ENCODE data around the gene AGAP1.

The AGAP1 gene

DNA sequence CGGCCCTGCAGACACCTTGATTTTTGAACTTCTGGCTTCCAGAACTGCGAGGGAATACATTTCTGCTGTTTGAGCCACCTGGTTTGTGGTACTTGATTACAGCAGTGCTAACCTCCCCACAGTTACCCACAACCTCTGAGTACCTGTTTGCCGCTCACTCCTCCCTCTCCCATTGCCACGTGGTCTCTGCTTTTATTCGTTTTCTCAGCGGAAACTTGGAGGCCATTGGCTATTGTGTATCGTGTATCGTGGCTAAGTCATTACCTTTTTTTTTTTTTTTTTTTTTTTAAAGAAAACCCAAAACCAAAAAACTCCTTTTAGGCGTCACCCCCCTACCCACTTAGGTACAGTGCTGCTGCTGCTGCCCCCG lies 90.8 kb downstream of the AGAP1 start:
- TF ChIP-seq CTCF (IDR thresholded peaks at IDR 0.05; ENCODE audit: control insufficient read depth, extremely low read depth, insufficient read depth): no peak
- H3K4me3 ChIP-seq (ENCODE audit: low read depth, low read length): no peak overlapping the region
- no peak for DNase-seq (ENCODE audit: low read depth)

DNA sequence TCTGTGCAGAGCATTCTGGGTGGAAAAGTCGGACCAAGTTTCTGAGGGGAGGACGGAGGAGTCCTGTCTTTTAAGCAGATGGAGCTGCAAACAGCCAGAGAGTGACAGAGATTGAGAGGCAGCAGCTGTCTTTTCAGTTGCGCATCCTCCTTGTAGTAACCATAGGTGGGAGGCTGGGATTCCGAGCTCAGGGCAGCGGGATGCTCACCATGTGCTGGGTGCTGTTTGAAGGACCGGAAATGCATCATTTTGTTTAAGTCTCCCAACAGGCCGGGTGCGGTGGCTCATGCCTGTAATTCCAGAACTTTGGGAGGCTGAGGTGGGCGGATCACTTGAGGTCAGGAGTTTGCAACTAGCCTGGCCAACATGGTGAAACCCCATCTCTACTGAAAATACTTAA lies 93.4 kb downstream of the AGAP1 start:
- no peak overlapping the region for H3K4me3 ChIP-seq (ENCODE audit: low read depth, low read length)
- no peak for TF ChIP-seq CTCF (IDR thresholded peaks at IDR 0.05; ENCODE audit: control insufficient read depth, extremely low read depth, insufficient read depth)
- no peak for DNase-seq (ENCODE audit: low read depth)

GRCh38 chr2:235588750-235589149 lies 94.9 kb downstream of the AGAP1 start:
- TF ChIP-seq CTCF (IDR thresholded peaks at IDR 0.05; ENCODE audit: control insufficient read depth, extremely low read depth, insufficient read depth): no peak
- H3K4me3 ChIP-seq (ENCODE audit: low read depth, low read length): no peak overlapping the region
- peak; percentile 61 for DNase-seq (ENCODE audit: low read depth)

- no peak for TF ChIP-seq CTCF (IDR thresholded peaks at IDR 0.05; ENCODE audit: control insufficient read depth, extremely low read depth, insufficient read depth)
- DNase-seq (ENCODE audit: low read depth): no peak
- no peak overlapping the region for H3K4me3 ChIP-seq (ENCODE audit: low read depth, low read length)
Measured at GRCh38 chr2:235591231-235591730, 97.4 kb downstream of the AGAP1 start.

GRCh38 chr2:235591921-235592320 lies 98.1 kb downstream of the AGAP1 start:
- H3K4me3 ChIP-seq (ENCODE audit: low read depth, low read length): no peak overlapping the region
- no peak for DNase-seq (ENCODE audit: low read depth)
- TF ChIP-seq CTCF (IDR thresholded peaks at IDR 0.05; ENCODE audit: control insufficient read depth, extremely low read depth, insufficient read depth): no peak

- H3K4me3 ChIP-seq (ENCODE audit: low read depth, low read length): no peak overlapping the region
- no peak for TF ChIP-seq CTCF (IDR thresholded peaks at IDR 0.05; ENCODE audit: control insufficient read depth, extremely low read depth, insufficient read depth)
- DNase-seq (ENCODE audit: low read depth): no peak
Measured at GRCh38 chr2:235592430-235592829, 98.6 kb downstream of the AGAP1 start.

DNA sequence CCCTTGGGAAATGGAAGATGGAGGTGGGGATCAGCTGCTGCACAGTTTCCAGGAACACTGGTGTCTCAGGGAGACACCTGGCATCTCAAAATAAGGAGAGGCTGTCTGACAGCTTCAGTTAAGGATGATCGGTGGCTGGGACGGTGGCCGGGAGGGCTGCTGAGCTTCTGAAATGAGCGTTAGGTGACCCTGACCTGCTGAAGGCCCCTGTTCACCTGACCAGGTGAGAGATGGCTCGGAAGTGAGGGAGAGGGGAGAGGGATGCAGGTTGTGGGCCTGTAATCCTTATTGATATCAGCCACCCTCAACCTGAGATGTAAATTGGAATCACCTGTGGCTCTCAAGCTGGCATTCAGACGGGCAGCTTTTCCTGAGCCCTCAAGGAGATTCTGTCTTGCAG lies 99.0 kb downstream of the AGAP1 start:
- no peak overlapping the region for H3K4me3 ChIP-seq (ENCODE audit: low read depth, low read length)
- no peak for TF ChIP-seq CTCF (IDR thresholded peaks at IDR 0.05; ENCODE audit: control insufficient read depth, extremely low read depth, insufficient read depth)
- no peak for DNase-seq (ENCODE audit: low read depth)
